HCT116 (cell line): Measurements from ENCODE around the gene SLC35B1. TPM values are rescaled to one million over a fixed set of nuclear protein-coding genes. Genes with fewer than 3 reads are reported as not detected.

Experiments used
- ATAC-seq: fragments of 200-7000 bp; cut with Tn5 transposase; 2 replicates; pipeline ENCODE4 v1.9.1; 2020; ENCODE audit warnings: mild to moderate bottlenecking, moderate library complexity
- BruUV-seq: library from RNA; stranded (reverse); fragments of 400-500 nt; replicated peaks from 2 replicates; lab custom pipeline; 2021; lab: Mats Ljungman, UMichigan
- CTCF ChIA-PET: fragments of 300-600 bp; sonication (Branson Sonifier 250); formaldehyde crosslinking; loops from one replicate; lab custom pipeline; 2021; ENCODE audit warnings: antibody characterized with exemption; lab: Charles Lee
- POLR2A ChIA-PET: fragments of 300-600, 350-600 bp; sonication (Branson Sonifier 250); formaldehyde crosslinking; loops from one replicate; lab custom pipeline; 2021; ENCODE audit warnings: antibody characterized with exemption; lab: Charles Lee
- RAD21 ChIA-PET, 2 experiments: fragments of 300-600 bp; sonication (Branson Sonifier 250); formaldehyde crosslinking; loops; one replicate each; lab custom pipeline; 2023; ENCODE audit warnings: low total read pairs in 2 of 2; ENCODE audit not compliant: uncharacterized antibody in 2 of 2, unreplicated experiment in 2 of 2, low non-redundant PET in 1 of 2; lab: Charles Lee
- DNase-seq: peaks from one replicate; pipeline ENCODE4 v3.0.0-alpha.2; 2010; ENCODE audit warnings: low read depth, low spot score
- H2AFZ ChIP-seq: fragments of 200-600 bp; shearing (Covaris generic), sonication (generic); 2 replicates; pipeline ENCODE4 v1.6.1; 2017; ENCODE audit warnings: low read depth, mixed run types, mixed read lengths, antibody characterized with exemption, low read length; ENCODE audit not compliant: poor library complexity, severe bottlenecking
- H3K27ac ChIP-seq: 2 replicates; pipeline ENCODE4 v1.5.1; 2012; ENCODE audit warnings: low read depth, low read length
- H3K27me3 ChIP-seq: fragments of 200-600 bp; sonication (generic); 2 replicates; pipeline ENCODE4 v1.6.1; 2016; ENCODE audit warnings: mixed run types, low read length, mixed read lengths; ENCODE audit not compliant: insufficient read depth
- H3K36me3 ChIP-seq, 2 experiments: fragments of 200-500 bp in 1 of 2; fragments of 200-600 bp in 1 of 2; sonication (Bioruptor generic) in 1 of 2; sonication (generic) in 1 of 2; 2 replicates each; pipeline versions ENCODE4 v1.5.1 to v1.6.1; 2014 to 2016; ENCODE audit warnings: low read length in 2 of 2, inconsistent platforms in 1 of 2, mixed read lengths in 1 of 2, mixed run types in 1 of 2; ENCODE audit not compliant: insufficient read depth in 2 of 2, control insufficient read depth in 1 of 2
- H3K4me1 ChIP-seq, 2 experiments: fragments of 200-600 bp in 1 of 2; sonication (generic) in 1 of 2; 2 replicates each; pipeline versions ENCODE4 v1.5.1 to v1.6.1; 2012 to 2017; ENCODE audit warnings: low read length in 2 of 2, inconsistent platforms in 1 of 2, mild to moderate bottlenecking in 1 of 2, mixed read lengths in 1 of 2, mixed run types in 1 of 2, moderate library complexity in 1 of 2; ENCODE audit not compliant: insufficient read depth in 2 of 2, control insufficient read depth in 1 of 2
- H3K4me2 ChIP-seq: fragments of 200-600 bp; sonication (generic); 2 replicates; pipeline ENCODE4 v1.6.1; 2017; ENCODE audit warnings: mixed run types, low read length, mixed read lengths
- H3K4me3 ChIP-seq, 2 experiments: fragments of 200-600 bp in 1 of 2; sonication (generic) in 1 of 2; replicated peaks in 1 of 2; 2 replicates each; pipeline ENCODE4 v1.5.1; 2011 to 2016; ENCODE audit warnings: low read length in 2 of 2, control low read depth in 1 of 2, low read depth in 1 of 2, mild to moderate bottlenecking in 1 of 2, mixed read lengths in 1 of 2, mixed run types in 1 of 2
- H3K79me2 ChIP-seq: fragments of 200-600 bp; sonication (generic); 2 replicates; pipeline ENCODE4 v1.6.1; 2017; ENCODE audit warnings: mild to moderate bottlenecking, mixed run types, low read length, moderate library complexity, mixed read lengths; ENCODE audit not compliant: insufficient read depth
- H3K9ac ChIP-seq: fragments of 200-600 bp; sonication (generic); 2 replicates; pipeline ENCODE4 v1.6.1; 2016; ENCODE audit warnings: low read length, mixed read lengths
- H3K9me2 ChIP-seq: fragments of 200-600 bp; sonication (generic), shearing (Covaris generic); 2 replicates; pipeline ENCODE4 v1.6.1; 2017; ENCODE audit warnings: mixed run types, mild to moderate bottlenecking, moderate library complexity; ENCODE audit not compliant: insufficient read depth
- H3K9me3 ChIP-seq, 2 experiments: fragments of 200-500 bp in 1 of 2; fragments of 200-600 bp in 1 of 2; sonication (Bioruptor generic) in 1 of 2; sonication (generic) in 1 of 2; 2 replicates each; pipeline ENCODE4 v1.6.1; 2014 to 2017; ENCODE audit warnings: low read length in 2 of 2, mixed read lengths in 2 of 2, inconsistent platforms in 1 of 2, low read depth in 1 of 2, mild to moderate bottlenecking in 1 of 2, mixed run types in 1 of 2, moderate library complexity in 1 of 2; ENCODE audit not compliant: control insufficient read depth in 1 of 2, insufficient read depth in 1 of 2
- H4K20me1 ChIP-seq: fragments of 200-600 bp; sonication (generic), shearing (Covaris generic); 2 replicates; pipeline ENCODE4 v1.6.1; 2017; ENCODE audit warnings: mixed run types, mild to moderate bottlenecking, moderate library complexity; ENCODE audit not compliant: insufficient read depth
- ATF3 ChIP-seq: IDR thresholded peaks from 2 replicates; pipeline ENCODE4 v1.6.1; 2012
- CBX3 ChIP-seq: IDR thresholded peaks from 2 replicates; pipeline ENCODE4 v1.6.1; 2012; ENCODE audit warnings: low read depth
- CEBPB ChIP-seq: IDR thresholded peaks from 2 replicates; pipeline ENCODE4 v1.6.1; 2012; ENCODE audit warnings: low read depth
- EGR1 ChIP-seq: IDR thresholded peaks from 2 replicates; pipeline ENCODE4 v1.6.1; 2012; ENCODE audit warnings: low read depth
- ELF1 ChIP-seq: IDR thresholded peaks from 2 replicates; pipeline ENCODE4 v1.6.1; 2012; ENCODE audit warnings: low read depth, borderline replicate concordance
- EZH2phosphoT487 ChIP-seq: fragments of 200-600 bp; IDR thresholded peaks from 2 replicates; pipeline ENCODE4 v1.6.1; 2018; ENCODE audit warnings: antibody characterized with exemption, borderline replicate concordance
- FOSL1 ChIP-seq: IDR thresholded peaks from 2 replicates; pipeline ENCODE4 v1.6.1; 2012; ENCODE audit warnings: low read depth
- JUND ChIP-seq: IDR thresholded peaks from 2 replicates; pipeline ENCODE4 v1.6.1; 2012
- POLR2A ChIP-seq: IDR thresholded peaks from 2 replicates; pipeline ENCODE4 v1.7.0; 2011; ENCODE audit warnings: borderline replicate concordance; ENCODE audit not compliant: insufficient read depth, insufficient read length; ENCODE audit errors: extremely low read depth
- RAD21 ChIP-seq: IDR thresholded peaks from 2 replicates; pipeline ENCODE4 v1.6.1; 2012; ENCODE audit warnings: low read depth, mild to moderate bottlenecking
- REST ChIP-seq: IDR thresholded peaks from 2 replicates; pipeline ENCODE4 v1.6.1; 2012; ENCODE audit warnings: low read depth
- SIN3A ChIP-seq: IDR thresholded peaks from 2 replicates; pipeline ENCODE4 v1.6.1; 2012; ENCODE audit warnings: low read depth
- SP1 ChIP-seq: IDR thresholded peaks from 2 replicates; pipeline ENCODE4 v1.6.1; 2012; ENCODE audit warnings: low read depth
- SRF ChIP-seq: IDR thresholded peaks from 2 replicates; pipeline ENCODE4 v1.6.1; 2012; ENCODE audit warnings: low read depth
- TCF7L2 ChIP-seq: IDR thresholded peaks from 2 replicates; pipeline ENCODE4 v1.7.0; 2011; ENCODE audit warnings: borderline replicate concordance, inconsistent platforms; ENCODE audit not compliant: insufficient read depth, insufficient read length; ENCODE audit errors: extremely low read depth
- YY1 ChIP-seq: IDR thresholded peaks from 2 replicates; pipeline ENCODE4 v1.6.1; 2011; ENCODE audit warnings: low read length, low read depth, moderate library complexity, mild to moderate bottlenecking; ENCODE audit not compliant: insufficient replicate concordance; ENCODE audit errors: extremely low read depth
- ZFX ChIP-seq: fragments of 450-650 bp; IDR thresholded peaks from 2 replicates; pipeline ENCODE4 v1.6.1; 2017
- ZNF274 ChIP-seq: fragments of 200-500 bp; sonication (Bioruptor generic); IDR thresholded peaks from 2 replicates; pipeline ENCODE4 v1.6.1; 2014; ENCODE audit warnings: mild to moderate bottlenecking, low read depth, low read length, inconsistent platforms
- intact Hi-C: fragments of 100-400 bp; cut with micrococcal nuclease; formaldehyde crosslinking; loops from 2 replicates; pipeline ENCODE4 v1.10.0; 2022
- total RNA-seq: library from RNA; stranded (reverse); gene quantifications from one replicate; pipeline ENCODE4 v1.2.1, GENCODE V29; 2021; ENCODE audit not compliant: unreplicated experiment

The SLC35B1 gene
- total RNA-seq, 1 experiment from 2014 or later, result 87.5 TPM

GRCh38 chr17:49707608-49708514, at the start of gene SLC35B1 (continued):
- TF ChIP-seq YY1 (peak; percentile 83), JUND (no peak), TCF7L2 (peak; percentile 45), SIN3A (no peak; the same call in 1 of the 2 replicates), EZH2phosphoT487 (no peak), ZNF274 (no peak), ATF3 (no peak), CEBPB (no peak)
- TF ChIP-seq, all 23 proteins: peak for 13

- Histone ChIP-seq H3K4me3 (no peak overlapping the region), H2AFZ (no peak overlapping the region), H4K20me1 (no peaks in the 10 kb centered on the region), H3K27me3 (no peaks in the 10 kb centered on the region), H3K4me1 (no peaks in the 10 kb centered on the region), H3K9me2 (no peaks in the 10 kb centered on the region), H3K9ac (no peak overlapping the region), H3K79me2 (no peaks in the 10 kb centered on the region), H3K27ac (no peak overlapping the region), H3K4me2 (no peak overlapping the region), H3K36me3 (no peaks in the 10 kb centered on the region), H3K9me3 (no peaks in the 10 kb centered on the region)
- no TSS peak for BruUV-seq
- ChIA-PET CTCF (no interaction called here), RAD21 (no interaction called here), POLR2A (no interaction called here)
- TF ChIP-seq POLR2A (no peak), REST (no peak), TCF7L2 (no peak), ZFX (no peak), ZNF274 (no peak), RAD21 (no peak), CEBPB (no peak), JUND (no peak), FOSL1 (no peak), SRF (no peak), EGR1 (no peak), SP1 (no peak), CBX3 (no peak), SIN3A (no peak), ELF1 (no peak), EZH2phosphoT487 (no peak)
- DNase-seq, result no peak
- no peak for ATAC-seq
- intact Hi-C loops, result no loop called here
Observed at GRCh38 chr17:49757151-49757777, 49.5 kb upstream of the SLC35B1 start.
